Measurements from ENCODE around the gene ATP1B3. TPM values are rescaled to one million over a fixed set of nuclear protein-coding genes. Genes with fewer than 3 reads are reported as not detected.

ATP1B3 gene
- total RNA-seq, 1 donor from 2014 or later = 161 TPM

GRCh38 chr3:141959589-141960554 lies 83.4 kb downstream of the ATP1B3 start:
- Histone ChIP-seq H3K4me1 (no peaks in the 10 kb centered on the region), H3K9me3 (no peaks in the 10 kb centered on the region), H3K36me3 (peaks cover 5% of the 10 kb centered on the region), H3K27me3 (no peaks in the 10 kb centered on the region), H3K4me3 (no peak overlapping the region), H3K27ac (no peak overlapping the region)
- DNase-seq (no peak), ATAC-seq (no peak)
- TF ChIP-seq CTCF (IDR thresholded peaks at IDR 0.05) = no peak
- intact Hi-C loops (cut with DNase I) = no loop called here

GRCh38 chr3:141960731-141961130 lies 84.3 kb downstream of the ATP1B3 start:
- ATAC-seq = no peak
- Histone ChIP-seq H3K27ac (no peak overlapping the region), H3K9me3 (no peaks in the 10 kb centered on the region), H3K27me3 (no peaks in the 10 kb centered on the region), H3K4me1 (no peaks in the 10 kb centered on the region), H3K4me3 (no peak overlapping the region), H3K36me3 (peaks cover 5% of the 10 kb centered on the region)
- TF ChIP-seq CTCF (IDR thresholded peaks at IDR 0.05) = no peak
- no peak for DNase-seq
- intact Hi-C loops (cut with DNase I) = no loop called here

GRCh38 chr3:141963301-141963700 lies 86.9 kb downstream of the ATP1B3 start:
- no peaks in the 10 kb centered on the region for H3K4me1 ChIP-seq
- DNase-seq = no peak
- no peaks in the 10 kb centered on the region for H3K9me3 ChIP-seq
- no peaks in the 10 kb centered on the region for H3K27me3 ChIP-seq
- intact Hi-C loops (cut with DNase I) = no loop called here
- no peak overlapping the region for H3K27ac ChIP-seq
- ATAC-seq = no peak
- no peak for TF ChIP-seq CTCF (IDR thresholded peaks at IDR 0.05)
- H3K4me3 ChIP-seq = no peak overlapping the region
- H3K36me3 ChIP-seq = peaks cover 5% of the 10 kb centered on the region

- H3K9me3 ChIP-seq = no peaks in the 10 kb centered on the region
- no peak for DNase-seq
- H3K36me3 ChIP-seq = no peaks in the 10 kb centered on the region
- no peaks in the 10 kb centered on the region for H3K4me1 ChIP-seq
- no peak overlapping the region for H3K4me3 ChIP-seq
- ATAC-seq = no peak
- no peak overlapping the region for H3K27ac ChIP-seq
- no peaks in the 10 kb centered on the region for H3K27me3 ChIP-seq
- intact Hi-C loops (cut with DNase I) = no loop called here
- no peak for TF ChIP-seq CTCF (IDR thresholded peaks at IDR 0.05)
Observed at GRCh38 chr3:141965471-141965870, 89.0 kb downstream of the ATP1B3 start.

GRCh38 chr3:141969711-141970110 lies 93.3 kb downstream of the ATP1B3 start:
- no peak overlapping the region for H3K27ac ChIP-seq
- no peak for ATAC-seq
- no peak overlapping the region for H3K4me3 ChIP-seq
- H3K27me3 ChIP-seq = no peaks in the 10 kb centered on the region
- no peaks in the 10 kb centered on the region for H3K4me1 ChIP-seq
- no peak for DNase-seq
- no peaks in the 10 kb centered on the region for H3K9me3 ChIP-seq
- intact Hi-C loops (cut with DNase I) = no loop called here
- TF ChIP-seq CTCF (IDR thresholded peaks at IDR 0.05) = no peak
- H3K36me3 ChIP-seq = no peaks in the 10 kb centered on the region
